ENCODE results near the gene HTR4.

DNA sequence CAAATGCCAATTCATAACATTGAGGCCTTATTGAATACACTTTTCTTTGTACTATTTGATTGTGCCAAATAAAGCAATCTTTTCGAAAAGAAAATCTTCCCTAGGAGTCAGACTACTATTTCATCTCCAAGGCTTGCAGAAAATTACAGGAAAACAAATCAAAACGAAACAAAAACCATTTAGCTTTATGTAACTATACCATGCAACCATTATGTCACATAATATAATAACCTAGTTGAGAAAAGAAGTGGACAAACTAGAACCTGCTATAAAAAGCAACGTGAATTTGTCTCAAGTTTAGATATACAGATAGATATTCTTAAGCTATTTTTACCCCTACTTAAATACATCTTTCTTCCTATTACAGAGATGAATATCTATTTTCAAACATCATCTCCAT is 18.0 kb downstream of the HTR4 start:
- TF ChIP-seq, protein P1, sequence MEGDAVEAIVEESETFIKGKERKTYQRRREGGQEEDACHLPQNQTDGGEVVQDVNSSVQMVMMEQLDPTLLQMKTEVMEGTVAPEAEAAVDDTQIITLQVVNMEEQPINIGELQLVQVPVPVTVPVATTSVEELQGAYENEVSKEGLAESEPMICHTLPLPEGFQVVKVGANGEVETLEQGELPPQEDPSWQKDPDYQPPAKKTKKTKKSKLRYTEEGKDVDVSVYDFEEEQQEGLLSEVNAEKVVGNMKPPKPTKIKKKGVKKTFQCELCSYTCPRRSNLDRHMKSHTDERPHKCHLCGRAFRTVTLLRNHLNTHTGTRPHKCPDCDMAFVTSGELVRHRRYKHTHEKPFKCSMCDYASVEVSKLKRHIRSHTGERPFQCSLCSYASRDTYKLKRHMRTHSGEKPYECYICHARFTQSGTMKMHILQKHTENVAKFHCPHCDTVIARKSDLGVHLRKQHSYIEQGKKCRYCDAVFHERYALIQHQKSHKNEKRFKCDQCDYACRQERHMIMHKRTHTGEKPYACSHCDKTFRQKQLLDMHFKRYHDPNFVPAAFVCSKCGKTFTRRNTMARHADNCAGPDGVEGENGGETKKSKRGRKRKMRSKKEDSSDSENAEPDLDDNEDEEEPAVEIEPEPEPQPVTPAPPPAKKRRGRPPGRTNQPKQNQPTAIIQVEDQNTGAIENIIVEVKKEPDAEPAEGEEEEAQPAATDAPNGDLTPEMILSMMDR (conservative IDR thresholded peaks at IDR 0.05; ENCODE audit: low read length), result no peak
- TF ChIP-seq EZH2phosphoT487 (IDR thresholded peaks at IDR 0.05; ENCODE audit: borderline replicate concordance), result no peak
